Transverse colon (tissue), 3 donors: ENCODE data around the gene NPAS3.

Source experiments
- POLR2A ChIP-seq: fragments of 450-650 bp; IDR thresholded peaks from one replicate; pipeline ENCODE4 v1.6.1; 2016; ENCODE audit warnings: antibody characterized with exemption, mild to moderate bottlenecking, moderate library complexity
- TF ChIP-seq, protein P1 (sequence below), 5 experiments: fragments of 200-600 bp in 3 of 5; fragments of 450-650 bp in 2 of 5; sonication (generic) in 3 of 5; IDR thresholded peaks; 1 replicate in 2 of 5; 2 replicates in 3 of 5; pipeline ENCODE4 v1.5.1; 2016 to 2017; ENCODE audit warnings: antibody characterized with exemption in 5 of 5, inconsistent platforms in 3 of 5, mild to moderate bottlenecking in 2 of 5, moderate library complexity in 1 of 5

DNA sequence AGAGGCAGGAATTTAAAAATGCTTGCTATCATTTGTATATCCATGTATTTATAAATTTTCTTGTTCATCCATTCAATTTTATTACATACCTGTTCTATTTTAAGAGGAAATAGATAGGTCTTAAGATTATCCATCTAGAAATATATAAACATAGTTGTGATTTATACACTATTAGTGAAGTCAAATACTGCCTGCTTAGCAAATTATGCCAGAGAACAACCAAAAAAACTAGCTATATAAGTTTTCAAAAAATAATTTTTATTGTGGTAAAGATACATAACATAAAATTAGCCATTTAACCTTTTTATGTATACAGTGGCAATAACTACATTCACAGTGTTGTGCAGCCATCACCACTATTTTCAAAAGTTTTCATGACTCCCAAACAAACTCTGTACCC lies 237.3 kb downstream of the NPAS3 start:
- TF ChIP-seq, protein P1, sequence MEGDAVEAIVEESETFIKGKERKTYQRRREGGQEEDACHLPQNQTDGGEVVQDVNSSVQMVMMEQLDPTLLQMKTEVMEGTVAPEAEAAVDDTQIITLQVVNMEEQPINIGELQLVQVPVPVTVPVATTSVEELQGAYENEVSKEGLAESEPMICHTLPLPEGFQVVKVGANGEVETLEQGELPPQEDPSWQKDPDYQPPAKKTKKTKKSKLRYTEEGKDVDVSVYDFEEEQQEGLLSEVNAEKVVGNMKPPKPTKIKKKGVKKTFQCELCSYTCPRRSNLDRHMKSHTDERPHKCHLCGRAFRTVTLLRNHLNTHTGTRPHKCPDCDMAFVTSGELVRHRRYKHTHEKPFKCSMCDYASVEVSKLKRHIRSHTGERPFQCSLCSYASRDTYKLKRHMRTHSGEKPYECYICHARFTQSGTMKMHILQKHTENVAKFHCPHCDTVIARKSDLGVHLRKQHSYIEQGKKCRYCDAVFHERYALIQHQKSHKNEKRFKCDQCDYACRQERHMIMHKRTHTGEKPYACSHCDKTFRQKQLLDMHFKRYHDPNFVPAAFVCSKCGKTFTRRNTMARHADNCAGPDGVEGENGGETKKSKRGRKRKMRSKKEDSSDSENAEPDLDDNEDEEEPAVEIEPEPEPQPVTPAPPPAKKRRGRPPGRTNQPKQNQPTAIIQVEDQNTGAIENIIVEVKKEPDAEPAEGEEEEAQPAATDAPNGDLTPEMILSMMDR (IDR thresholded peaks at IDR 0.05): no peak
- no peak for TF ChIP-seq POLR2A
